Activated naive CD4-positive, alpha-beta T cell treated with Interleukin-2 at 50 U/mL for 16 hours (primary cell): ENCODE measurements around the gene SCUBE3.

Experiments used
- DNase-seq: peaks from one replicate; pipeline ENCODE4 v3.0.0-alpha.2; 2020

Gene SCUBE3

GRCh38 chr6:35214869-35215664, 1.3 kb downstream of the SCUBE3 start:
- no peak for DNase-seq

GRCh38 chr6:35215665-35216411, 2.1 kb downstream of the SCUBE3 start:
- no peak for DNase-seq

GRCh38 chr6:35216412-35216732, 2.6 kb downstream of the SCUBE3 start:
- no peak for DNase-seq

GRCh38 chr6:35216851-35217811, 3.4 kb downstream of the SCUBE3 start:
- DNase-seq, result no peak

- no peak for DNase-seq
Observed at GRCh38 chr6:35218021-35218420, 4.3 kb downstream of the SCUBE3 start.

- DNase-seq, result no peak
Observed at GRCh38 chr6:35218456-35218855, 4.7 kb downstream of the SCUBE3 start.

- no peak for DNase-seq
Observed at GRCh38 chr6:35219683-35220326, 6.0 kb downstream of the SCUBE3 start.

GRCh38 chr6:35220711-35221110, 7.0 kb downstream of the SCUBE3 start:
- no peak for DNase-seq

- no peak for DNase-seq
Observed at GRCh38 chr6:35223396-35223795, 9.6 kb downstream of the SCUBE3 start.

GRCh38 chr6:35224720-35225119, 11.0 kb downstream of the SCUBE3 start:
- no peak for DNase-seq

GRCh38 chr6:35228481-35228880, 14.7 kb downstream of the SCUBE3 start:
- no peak for DNase-seq

GRCh38 chr6:35229304-35229703, 15.5 kb downstream of the SCUBE3 start:
- no peak for DNase-seq

GRCh38 chr6:35230498-35230897, 16.7 kb downstream of the SCUBE3 start:
- DNase-seq, result no peak

GRCh38 chr6:35230950-35231349, 17.2 kb downstream of the SCUBE3 start:
- DNase-seq, result no peak

- no peak for DNase-seq
Observed at GRCh38 chr6:35231563-35231962, 17.8 kb downstream of the SCUBE3 start.

GRCh38 chr6:35234901-35235300, 21.1 kb downstream of the SCUBE3 start:
- DNase-seq, result no peak

- no peak for DNase-seq
Observed at GRCh38 chr6:35236223-35236622, 22.5 kb downstream of the SCUBE3 start.

- DNase-seq, result no peak
Observed at GRCh38 chr6:35237476-35237875, 23.7 kb downstream of the SCUBE3 start.

- DNase-seq, result no peak
Observed at GRCh38 chr6:35238843-35239289, 25.1 kb downstream of the SCUBE3 start.

GRCh38 chr6:35239581-35239980, 25.8 kb downstream of the SCUBE3 start:
- DNase-seq, result no peak

GRCh38 chr6:35240838-35241801, 27.4 kb downstream of the SCUBE3 start:
- DNase-seq, result peak; percentile 77
